CD4-positive, alpha-beta T cell treated with Interleukin-4 for 1 hour (primary cell): Measurements from ENCODE around the gene SLC35D3.
"Not testable (repeated sequence)": the region's sequence is repeated elsewhere in the genome, so short reads cannot be mapped to it uniquely, and the experiment has no call there.

Source experiments
- DNase-seq, 2 donors: peaks; one replicate each; pipeline ENCODE4 v3.0.0-alpha.2; 2020 to 2022

Gene SLC35D3

GRCh38 chr6:136967876-136968752, 46.0 kb downstream of the SLC35D3 start:
- peak; percentile 62 to 63 for DNase-seq

DNA sequence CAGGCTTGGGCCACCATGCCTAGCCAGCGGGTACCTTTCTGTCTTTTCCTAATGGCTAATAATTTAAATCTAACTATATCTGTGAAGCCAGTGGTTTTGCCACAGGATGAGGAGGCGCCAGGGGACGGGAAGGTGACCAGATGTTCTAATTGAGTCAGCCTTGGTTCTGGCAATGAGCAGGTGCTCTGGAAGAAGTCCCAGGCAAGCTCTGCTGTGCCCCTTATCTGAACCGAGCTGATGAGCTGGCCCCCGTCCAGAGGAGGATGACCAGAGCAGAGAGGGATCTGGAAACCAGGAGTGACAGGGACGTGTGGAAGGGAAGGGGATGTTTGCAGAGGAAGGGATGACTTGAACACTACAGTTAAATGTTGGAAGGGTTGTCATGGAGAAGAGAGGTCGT, 46.7 kb downstream of the SLC35D3 start:
- no peak for DNase-seq

- DNase-seq = no peak
Observed at GRCh38 chr6:136969433-136969832, 47.3 kb downstream of the SLC35D3 start.

- DNase-seq = no peak
Observed at GRCh38 chr6:136969930-136970329, 47.8 kb downstream of the SLC35D3 start.

DNA sequence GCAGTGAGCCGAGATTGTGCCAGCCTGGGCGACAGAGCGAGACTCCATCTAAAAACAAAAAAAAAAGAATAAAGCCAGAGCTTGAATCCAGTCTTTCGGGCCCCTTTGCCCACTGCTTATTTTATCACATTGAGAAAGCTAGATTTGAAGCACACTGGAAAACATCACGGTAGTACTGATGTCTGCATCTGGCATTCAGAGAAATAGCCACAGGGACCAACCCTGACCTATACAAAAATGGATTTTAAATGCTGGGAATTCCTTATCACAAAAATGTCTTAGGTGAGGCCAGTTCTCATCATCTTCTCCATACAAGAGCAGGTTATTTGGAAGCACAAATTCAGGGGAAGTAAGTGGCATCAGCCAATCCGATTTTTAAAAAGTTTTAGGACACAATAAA, 49.5 kb downstream of the SLC35D3 start:
- no peak for DNase-seq

DNA sequence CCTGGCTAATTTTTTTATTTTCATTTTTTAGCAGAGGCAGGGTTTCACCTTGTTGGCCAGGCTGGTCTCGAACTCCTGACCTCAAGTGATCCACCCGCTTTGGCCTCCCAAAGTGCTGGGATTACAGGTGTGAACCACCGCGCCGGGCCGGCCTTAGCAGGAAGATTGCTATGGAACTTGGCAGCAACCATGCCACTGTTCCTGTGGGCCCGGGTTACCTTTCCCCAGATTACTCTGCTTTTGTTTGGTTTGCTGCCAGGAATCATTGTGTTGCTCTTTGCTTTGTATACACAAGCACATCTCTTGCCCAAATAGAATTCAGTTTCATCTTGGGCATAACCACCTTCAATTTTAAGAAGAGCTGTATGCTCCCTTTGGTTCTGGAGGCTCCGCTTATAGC, 51.7 kb downstream of the SLC35D3 start:
- not testable (repeated sequence) for DNase-seq
